HG03045 (cell line): ENCODE measurements around the gene SDK1.
"Not testable (repeated sequence)": the region's sequence is repeated elsewhere in the genome, so short reads cannot be mapped to it uniquely, and the experiment has no call there.

Experiments
- ATAC-seq: cut with Tn5 transposase; IDR thresholded peaks from one replicate; pipeline ENCODE4 v1.9.1; 2021; ENCODE audit warnings: mild to moderate bottlenecking, moderate library complexity; ENCODE audit not compliant: unreplicated experiment

SDK1 gene

DNA sequence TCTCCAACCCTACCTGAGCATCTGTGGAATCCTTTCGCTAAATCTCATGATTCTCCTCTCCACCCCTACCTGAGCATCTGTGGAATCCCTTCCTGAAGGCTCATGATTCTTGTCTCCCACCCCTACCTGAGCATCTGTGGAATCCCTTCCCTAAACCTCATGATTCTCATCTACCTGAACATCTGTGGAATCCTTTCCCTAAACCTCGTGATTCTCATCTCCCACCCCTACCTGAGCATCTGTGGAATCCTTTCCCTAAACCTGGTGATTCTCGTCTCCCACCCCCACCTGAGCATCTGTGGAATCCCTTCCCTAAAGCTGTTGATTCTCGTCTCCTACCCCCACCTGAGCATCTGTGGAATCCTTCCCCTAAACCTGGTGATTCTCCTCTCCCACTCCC lies 342.0 kb downstream of the SDK1 start:
- no peak for ATAC-seq

DNA sequence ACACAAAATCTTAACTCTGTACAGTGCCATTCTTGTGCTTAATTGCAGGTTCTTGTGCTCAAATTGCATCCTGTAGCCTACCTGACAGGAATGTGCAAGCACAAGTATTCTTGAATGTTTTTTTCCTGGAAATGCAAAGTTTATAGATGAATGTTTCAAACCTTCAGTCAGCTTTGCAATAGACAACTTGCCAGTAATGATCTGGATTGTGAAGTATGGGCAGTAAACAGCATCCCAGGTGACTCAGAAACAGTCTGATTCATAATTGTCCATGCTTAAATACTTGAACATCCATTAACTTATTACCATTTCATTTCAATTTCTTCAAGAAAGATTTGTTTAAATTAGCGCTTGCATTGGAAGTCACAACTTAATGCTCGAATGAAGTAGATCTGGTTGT lies 347.2 kb downstream of the SDK1 start:
- no peak for ATAC-seq

DNA sequence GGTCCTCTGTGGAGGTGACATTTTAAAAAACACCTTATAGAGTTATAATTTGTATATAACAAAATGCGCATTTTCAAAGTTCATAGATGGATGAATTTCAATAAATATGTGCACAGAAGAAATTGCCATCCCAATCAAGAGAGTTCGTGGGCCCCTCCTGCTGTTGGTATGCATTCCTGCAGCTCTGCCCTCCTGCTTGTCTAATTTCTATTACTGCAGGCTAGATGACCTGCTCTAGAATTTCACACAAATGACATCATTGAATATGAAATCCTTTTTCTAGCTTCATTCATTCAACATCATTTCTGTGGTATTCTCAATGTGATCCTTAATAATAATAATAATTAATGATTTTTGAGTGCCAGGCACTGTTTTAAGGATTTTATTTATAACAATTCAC lies 348.2 kb downstream of the SDK1 start:
- ATAC-seq, result no peak

DNA sequence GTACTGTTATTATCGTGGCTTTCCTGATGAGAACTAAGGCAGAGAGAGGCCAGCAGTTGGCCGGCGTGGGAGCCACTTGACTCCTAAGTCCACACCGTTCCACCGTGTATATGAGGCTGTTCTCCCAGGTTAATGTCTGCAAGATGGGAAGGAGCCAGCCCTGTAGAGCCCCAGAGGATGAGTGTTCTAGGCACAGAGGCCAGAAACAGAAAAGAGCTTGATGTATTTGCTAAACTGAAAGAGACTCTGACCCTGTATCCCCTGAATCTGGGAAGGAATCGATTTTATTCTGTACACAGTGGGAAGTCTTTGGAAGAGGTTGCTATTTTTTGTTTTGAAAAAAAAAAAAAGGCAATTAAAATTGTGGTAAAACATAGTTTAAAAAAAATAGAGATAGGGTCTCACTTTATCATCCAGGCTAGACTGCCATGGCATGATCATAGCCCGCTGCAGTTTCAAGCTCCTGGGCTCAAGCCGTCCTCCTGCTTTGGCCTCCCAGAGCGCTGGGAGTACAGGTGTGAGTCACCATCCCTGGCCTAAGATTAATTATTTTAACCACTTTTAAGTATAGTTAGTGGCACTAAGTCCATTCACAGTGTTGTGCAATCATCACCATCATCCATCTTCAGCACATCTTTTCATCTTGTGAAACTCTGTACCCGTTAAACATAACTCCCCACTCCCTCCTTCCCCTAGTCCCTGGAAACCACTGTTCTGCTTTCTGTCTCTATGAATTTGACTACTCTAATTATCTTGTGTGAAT lies 348.8 kb downstream of the SDK1 start:
- no peak for ATAC-seq

DNA sequence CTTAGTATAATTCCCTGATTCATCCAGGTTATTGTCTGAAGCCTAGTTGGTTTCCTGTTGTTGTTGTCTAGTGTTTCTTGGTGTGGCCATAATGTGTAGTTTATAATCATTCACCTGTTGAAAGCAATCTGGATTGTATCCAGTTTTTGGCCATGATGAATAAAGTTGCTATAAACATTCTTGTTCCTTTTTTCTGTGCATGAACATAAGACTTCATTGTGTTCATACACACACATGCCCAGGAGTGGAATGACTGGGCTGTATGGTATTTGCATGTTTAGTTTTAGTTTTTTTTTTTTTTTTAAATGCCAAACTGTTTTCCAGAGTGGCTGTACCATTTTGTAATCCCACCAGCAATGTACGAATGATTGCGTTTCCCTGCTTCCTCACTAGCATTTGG lies 349.8 kb downstream of the SDK1 start:
- no peak for ATAC-seq

DNA sequence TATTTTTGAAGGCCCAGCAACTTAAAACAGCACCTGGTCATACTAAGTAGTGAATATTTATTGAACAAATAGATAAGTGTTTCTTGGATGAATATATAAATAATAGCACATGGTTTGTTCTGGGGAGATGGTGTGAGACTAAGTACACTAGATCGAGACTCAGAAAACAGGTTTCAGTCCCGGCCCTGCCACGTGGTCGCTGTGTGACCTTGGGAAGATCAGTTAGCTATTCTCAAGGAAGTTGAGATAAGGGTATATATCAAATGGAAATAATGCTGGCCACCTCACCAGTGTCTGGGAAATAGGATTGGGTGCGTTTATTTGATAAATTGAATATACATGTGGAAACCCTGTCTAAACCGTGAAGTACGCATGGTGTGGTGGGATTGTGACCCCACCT lies 354.6 kb downstream of the SDK1 start:
- no peak for ATAC-seq

DNA sequence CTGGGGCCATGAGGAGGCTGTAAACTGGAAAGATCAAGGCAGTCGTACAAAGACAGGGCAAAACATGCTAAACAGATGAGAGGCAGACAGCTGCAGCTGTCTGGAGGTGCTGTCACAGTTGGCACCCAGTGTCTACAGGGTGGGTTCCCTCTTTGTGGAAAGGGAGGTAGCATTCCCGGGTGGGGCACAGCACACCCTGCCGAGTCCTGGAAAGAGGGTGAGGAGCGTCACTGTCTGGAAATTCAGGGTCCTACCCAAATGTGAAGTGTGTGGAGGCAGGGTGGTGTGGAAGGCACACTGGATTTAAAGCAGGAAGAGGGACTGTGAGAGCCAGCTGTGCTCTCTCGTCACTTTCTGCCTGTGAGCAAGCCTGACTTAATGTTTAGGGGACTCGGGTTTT lies 356.2 kb downstream of the SDK1 start:
- no peak for ATAC-seq

DNA sequence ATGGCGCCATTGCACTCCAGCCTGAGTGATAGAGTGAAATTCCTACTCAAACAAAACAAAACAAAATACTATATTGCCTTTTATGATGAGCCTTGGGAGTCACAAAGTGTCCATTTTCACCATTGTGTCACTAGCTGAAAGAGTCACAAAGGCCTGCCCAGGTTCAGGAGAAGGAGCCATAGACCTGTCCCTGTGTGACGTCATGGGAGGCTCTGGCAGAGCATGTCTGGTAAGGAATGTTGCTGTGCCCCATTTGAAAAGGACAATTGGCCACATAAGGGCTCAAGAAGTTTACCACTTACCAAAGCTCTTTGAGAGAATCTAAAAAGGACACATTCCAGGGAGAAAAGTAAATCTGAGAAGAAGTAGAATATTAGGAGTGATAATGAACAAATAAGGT lies 367.7 kb downstream of the SDK1 start:
- ATAC-seq, result no peak

DNA sequence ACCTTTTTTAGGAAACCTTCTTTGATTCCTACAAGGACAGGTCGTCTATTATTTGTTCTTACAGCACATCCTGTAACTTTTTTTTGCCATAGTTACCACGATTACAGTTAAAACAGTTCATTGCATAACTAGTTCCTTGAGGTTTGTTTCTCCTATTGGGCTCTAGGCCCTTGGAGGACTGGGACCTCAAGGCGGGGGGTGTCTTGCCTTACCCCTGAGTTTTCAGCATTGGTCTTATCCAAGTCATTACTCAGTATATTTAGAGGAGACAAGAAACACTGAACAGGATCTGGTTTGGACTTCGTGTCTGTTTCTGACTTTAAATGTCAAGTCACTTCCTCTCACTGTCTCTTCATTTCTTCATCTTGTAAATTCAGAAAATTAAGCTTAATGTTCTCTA lies 369.8 kb downstream of the SDK1 start:
- ATAC-seq, result no peak

DNA sequence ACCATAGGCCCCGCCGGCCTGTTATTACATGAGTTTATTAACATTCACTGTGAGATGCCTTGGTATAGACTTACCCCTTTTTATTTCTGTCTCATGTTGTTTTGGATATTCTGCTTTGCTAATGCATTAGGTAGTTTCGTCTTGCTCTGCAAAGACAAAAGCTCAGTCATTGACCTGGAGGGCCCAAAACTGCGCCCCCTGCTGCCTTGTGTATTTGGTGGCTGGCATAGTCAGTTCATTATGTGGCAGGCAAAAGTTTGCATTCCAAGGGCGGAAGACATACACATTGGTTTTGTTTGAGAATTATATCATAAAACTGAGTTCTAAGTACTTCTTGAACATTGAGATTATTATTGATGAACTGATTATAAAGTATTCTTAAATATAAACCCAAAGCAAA lies 372.5 kb downstream of the SDK1 start:
- ATAC-seq, result no peak

DNA sequence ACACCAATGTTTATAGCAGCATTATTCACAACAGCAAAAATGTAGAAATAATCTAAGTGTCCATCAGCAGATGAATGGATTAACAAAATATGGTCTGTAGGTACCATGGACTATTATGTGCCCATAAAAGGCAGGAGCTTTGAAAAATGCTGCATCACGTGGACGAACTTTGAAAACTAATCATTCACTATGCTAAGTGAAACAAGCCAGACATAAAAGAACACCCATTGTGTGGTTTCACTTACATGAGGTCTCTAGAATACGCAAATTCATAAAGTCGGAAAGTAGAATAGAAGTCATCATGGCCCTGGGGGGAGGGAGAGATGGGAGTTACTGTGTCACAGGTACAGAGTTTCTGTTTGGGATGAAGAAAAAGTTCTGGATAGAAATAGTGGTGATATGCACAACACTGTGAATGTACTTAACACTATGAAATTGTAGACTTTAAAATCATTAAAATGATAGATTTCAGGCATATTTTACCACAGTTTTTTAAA lies 377.3 kb downstream of the SDK1 start:
- no peak for ATAC-seq

DNA sequence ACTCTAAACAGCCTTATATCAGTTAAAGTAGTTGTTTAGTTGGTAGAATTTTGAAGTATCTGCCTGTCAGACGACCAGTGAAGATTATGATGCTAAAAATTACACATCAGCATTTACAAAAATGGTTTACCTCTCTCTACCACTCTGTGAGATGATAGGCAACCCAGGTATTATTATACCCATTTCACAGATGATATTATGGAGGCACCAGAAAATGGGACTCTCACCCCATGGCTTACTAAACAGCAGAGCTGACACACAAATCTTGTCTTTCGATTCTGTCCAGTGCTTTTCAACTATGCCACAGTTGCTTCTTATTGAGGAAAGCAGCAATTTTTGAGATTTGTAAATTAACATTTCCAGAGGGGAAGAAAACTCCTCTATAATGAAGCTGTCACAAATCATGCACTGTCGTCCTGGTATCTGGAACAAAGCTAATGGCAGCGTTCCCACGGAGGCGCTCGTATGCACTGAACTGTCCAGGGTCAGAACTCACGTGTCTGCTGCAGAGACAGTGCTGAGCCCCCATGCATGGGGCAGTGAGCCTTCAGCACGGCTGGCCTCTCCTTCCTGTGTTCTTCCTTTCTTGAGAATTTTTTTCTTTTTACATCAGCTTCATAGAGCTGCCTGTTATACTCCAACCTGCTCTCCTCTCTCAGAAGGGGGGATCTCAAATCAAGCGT lies 381.1 kb downstream of the SDK1 start:
- no peak for ATAC-seq

DNA sequence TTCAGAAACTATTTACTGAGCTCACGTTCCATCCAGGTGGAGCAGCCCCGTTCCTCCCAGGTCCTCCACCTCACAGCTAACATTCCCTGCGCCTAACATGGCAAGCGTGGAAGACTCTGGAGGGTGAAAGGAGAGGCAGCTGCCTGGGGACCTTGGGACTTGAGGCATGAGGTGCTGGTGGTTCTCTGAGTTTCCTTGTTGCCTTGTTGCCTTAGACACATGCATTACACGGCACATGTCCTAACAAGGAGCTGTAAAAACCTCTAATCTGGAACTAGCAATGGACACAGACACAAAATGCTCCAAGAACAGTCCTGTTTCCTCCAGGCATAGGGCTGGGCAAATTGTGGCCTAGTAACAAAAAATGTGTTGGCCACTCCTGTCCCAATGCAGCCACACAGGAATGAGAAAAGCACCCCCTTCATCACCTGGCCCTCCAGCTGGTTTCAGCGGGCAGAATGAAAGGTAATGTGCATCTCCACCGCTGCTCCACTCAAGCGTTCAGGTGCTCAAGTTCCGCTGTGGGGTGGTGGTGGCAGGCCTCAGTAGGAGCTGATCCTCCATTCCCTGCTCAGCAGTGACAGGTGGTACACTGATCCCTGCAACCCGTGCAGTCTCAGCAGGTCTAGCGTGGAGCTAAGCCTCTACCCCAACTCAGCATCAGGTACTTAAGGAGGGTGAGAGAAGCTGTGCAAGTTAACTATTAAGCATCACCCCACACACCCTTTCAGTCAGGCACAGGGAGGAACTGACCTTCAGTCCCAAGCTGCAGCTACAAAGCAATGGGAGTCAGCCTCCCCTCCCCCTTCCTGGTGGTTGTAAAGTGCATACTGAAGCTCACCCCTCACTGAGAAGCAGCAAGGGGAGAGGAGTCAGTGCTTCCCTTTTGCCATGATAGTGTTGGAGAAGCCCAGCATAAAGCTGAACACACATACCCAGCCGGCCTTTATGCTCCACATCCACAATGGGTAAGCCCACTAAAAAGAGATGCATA lies 382.8 kb downstream of the SDK1 start:
- no peak for ATAC-seq

DNA sequence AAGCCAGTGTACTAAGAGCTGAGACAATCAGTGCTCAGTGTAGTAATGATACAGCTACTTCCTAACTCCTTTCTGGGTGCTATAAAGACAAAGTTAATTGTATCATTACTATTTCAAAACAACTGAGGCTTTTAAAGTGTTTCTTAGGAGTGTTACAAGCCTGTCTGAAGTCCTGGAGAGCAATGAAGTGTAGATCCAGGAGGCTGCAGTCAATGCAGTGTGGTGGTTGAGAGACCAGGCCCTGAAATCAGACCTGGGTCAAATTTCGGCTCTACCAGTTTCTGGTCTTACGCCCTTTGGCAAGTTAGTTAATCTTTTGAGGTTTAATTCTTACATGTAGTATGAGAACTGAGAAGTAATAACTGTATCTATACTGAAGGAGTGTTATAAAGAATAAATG lies 387.0 kb downstream of the SDK1 start:
- ATAC-seq, result no peak

DNA sequence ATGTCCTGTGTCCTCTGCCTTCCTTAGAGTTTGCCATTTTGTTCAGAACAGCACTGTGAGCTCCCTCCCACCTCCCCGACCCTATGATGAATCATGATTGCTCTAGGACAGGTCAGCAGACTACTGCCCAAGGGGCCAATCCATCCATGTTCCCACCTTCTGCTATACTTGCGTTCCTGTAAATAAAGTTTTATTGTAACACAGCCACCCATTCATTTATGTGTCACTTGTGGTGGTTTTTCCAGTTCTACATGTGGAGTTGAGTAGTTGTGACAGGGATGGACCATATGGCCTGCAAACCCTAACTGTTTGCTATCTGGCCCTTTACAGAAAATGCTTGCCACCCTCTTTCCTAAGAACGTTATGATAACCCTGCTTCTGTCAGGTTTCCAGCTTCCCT lies 387.8 kb downstream of the SDK1 start:
- no peak for ATAC-seq

DNA sequence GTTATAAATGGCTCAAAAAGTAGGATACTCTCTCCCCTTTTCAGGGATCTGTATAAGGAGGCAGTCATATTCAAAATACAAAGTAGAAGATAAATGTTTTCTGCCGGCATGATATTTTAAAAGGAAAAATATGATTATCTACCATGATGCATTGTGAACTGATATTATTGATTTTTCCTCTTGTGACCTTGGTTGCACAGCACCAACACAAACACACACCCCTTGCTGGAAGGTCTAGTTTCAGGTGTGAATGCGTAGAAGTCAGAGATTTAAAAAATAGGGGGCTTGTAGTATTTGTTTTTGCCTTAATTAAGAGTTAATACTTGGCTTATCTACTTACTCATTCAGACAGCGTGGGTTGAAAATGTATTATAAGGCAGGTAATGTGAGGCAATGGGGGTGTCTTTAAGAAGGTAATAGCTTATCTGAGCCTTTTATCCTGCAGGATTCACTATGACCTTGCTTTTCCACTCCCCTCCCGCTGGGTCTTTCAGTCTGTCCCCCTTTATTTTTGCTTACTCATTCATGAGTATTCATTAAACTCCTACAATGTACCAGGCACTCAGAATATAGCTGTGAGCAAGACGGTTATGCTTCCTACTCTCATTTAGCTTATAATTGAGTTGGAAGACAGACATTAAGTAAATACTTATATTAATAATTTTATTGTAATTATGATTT lies 390.6 kb downstream of the SDK1 start:
- no peak for ATAC-seq

DNA sequence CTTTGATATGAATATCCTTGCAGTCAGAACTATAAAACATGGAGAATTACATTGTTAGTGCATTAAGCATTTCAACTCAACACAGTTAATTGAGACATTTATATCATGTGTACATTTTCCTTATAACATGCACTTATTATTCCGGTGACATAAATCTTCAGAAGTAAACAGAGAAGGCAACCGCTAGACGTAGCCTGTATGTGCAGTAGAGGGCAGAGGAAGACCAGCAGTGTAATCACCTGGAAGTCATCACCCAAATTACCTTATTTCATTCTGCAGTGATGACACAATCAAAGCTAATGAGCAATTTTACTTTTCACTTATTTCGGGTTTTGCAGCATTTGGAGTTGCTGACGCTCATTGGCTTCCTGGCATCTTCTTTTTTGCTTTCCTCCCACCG lies 394.6 kb downstream of the SDK1 start:
- ATAC-seq, result no peak

DNA sequence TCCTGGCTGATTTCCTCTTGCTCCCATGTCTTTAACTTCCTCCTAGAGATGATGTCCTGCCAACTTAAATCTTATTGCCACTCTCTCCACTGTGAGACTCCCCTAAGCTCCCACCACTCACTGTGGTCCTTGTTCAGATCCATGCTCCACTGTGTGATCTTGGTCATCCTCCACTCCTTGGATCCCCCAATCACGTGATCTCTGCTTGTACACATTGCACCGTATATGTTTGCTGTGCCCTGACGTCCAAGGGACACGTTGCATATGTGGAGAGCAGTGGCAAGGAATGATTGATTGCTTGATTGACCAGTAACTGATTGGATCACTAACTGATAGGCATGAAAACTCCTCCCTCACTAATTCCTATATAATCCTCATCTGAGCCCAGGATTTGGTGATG lies 395.1 kb downstream of the SDK1 start:
- no peak for ATAC-seq

DNA sequence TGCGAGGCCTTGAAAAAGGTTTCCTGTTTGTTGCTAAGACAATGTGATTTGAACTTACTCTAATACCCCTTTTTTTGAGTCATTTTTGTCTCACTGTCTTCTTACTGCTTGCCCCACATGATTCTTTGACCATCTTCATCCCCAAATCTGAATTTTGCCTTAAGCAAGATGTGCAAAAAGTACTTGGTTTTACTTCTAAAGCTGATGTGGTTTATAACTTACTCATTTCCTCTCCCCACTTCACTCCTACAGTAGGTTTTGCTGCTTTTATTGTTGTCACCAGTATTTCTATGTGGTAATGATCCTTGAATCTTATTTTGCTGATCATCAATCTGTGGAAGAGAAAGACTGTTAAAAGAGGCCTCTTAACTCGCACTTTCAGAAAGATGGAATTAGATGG lies 396.4 kb downstream of the SDK1 start:
- no peak for ATAC-seq

DNA sequence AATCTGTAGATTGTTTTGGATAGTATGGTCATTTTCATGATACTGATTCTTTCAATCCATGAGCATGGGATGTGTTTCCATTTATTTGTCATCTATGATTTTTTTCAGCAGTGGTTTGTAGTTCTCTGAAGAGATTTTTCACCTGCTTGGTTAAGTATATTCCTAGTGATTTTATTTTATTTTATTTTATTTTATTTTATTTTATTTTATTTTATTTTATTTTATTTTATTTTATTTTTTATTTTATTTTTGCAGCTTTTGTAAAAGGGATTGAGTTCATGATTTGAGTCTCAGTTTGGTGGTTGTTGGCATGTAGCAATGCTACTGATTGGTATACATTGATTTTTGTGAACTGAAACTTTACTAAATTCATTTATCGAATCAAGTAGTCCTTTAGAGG lies 404.2 kb downstream of the SDK1 start:
- no peak for ATAC-seq

DNA sequence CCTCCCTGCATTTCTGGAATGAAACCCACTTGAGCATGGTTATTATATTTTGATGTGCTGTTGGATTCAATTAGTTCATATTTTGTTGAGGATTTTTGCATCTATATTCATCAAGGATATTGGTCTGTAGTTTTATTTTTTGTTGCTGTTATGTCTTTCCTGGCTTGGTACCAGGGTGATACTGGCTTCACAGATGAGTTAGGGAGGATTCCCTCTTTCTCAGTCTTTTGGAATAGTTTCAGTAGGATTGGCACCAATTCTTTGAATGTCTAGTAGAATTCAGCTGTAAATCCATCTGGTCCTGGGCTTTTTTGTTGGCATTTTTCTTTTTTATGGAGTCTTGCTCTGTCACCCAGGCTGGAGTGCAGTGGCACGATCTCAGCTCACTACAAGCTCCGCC lies 405.0 kb downstream of the SDK1 start:
- not testable (repeated sequence) for ATAC-seq
